CD4-positive, alpha-beta T cell treated with Interleukin-17A for 4 hours (primary cell): ENCODE measurements around the gene PACC1.
"Not testable (repeated sequence)": the region's sequence is repeated elsewhere in the genome, so short reads cannot be mapped to it uniquely, and the experiment has no call there.

ENCODE experiments used
- DNase-seq: peaks from one replicate; pipeline ENCODE4 v3.0.0-alpha.2; 2020; ENCODE audit warnings: mixed read lengths

PACC1 gene

DNA sequence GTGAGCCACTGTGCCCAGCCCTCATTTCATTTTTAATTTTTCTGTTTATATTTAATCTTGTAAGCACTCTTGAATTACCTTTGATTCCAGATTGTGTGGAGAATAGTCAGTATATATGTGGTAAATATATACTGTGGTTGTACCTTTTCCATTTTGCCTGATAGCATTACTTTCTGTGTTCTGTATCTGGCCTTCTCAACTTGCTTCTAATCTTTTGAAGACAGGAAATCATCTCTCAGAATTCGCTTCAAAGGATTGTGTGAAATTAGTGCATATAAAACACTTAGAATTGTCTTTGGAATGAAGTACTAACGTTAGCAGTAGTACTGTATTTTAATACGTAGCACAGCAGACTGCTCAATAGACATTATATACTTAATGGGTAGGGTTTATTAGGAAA lies 91.6 kb downstream of the PACC1 start:
- DNase-seq: no peak

DNA sequence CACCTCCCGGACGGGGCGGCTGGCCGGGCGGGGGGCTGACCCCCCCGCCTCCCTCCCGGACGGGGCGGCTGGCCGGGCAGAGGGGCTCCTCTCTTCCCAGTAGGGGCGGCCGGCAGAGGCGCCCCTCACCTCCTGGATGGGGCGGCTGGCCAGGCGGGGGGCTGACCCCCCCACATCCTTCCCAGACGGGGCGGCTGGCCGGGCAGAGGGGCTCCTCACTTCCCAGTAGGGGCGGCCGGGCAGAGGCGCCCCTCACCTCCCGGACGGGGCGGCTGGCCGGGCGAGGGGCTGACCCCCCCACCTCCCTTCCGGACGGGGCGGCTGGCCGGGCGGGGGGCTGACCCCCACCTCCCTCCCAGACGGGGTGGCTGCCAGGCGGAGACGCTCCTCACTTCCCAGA lies 93.7 kb downstream of the PACC1 start:
- DNase-seq: not testable (repeated sequence)

DNA sequence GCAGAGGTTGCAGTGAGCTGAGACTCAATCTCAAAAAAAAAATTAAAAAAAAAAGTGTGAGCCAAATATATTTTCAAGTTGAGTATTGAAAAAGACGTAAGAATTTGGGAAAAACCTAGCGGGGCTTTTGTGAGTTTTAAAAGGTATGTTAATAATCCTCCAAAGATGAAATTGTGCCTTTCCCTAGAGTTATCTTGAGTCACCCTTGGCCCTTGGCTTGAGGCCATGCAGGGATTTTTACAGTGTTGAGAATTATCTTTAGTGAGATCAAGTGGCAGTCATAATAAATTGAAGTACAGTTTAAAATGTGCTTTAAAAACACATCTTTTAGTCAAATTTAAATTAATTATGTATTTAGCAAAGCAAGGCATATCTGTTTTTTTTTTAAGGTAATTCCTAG lies 96.8 kb downstream of the PACC1 start:
- DNase-seq: no peak

DNA sequence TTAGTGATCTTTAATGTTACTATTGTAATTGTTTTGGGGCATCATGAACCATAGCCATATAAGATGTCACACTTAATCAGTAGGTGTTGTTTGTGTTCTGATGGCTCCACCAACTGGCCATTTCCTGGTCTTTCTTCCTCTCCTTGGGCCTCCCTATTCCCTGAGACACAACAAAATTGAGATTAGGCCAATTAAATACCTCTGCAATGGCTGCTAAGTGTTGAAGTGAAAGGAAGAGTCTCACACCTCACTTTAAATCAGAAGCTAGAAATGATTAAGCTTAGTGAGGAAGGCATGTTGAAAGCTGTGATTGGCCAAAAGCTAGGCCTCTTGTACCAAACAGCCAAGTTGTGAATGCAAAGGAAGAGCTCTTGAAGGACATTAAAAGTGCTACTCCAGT lies 98.8 kb downstream of the PACC1 start:
- DNase-seq: peak; percentile 15

DNA sequence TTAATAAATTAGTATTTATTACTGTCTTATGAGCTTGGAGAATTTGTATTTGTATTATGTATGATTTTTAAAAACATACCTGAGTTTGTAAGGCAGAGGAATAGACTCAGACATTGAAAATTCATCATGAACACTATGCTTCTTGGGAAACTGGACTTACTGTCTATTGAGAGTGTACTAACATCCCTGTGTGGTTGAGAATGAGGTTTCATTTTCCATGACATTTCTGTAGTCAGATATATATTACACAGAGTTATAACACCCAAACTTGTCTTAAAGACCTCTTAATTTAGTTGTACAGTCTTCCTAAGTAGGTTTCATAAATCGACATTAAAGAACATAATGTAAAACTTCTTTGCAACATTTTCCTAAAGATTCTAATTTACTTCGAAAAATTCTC lies 99.5 kb downstream of the PACC1 start:
- DNase-seq: no peak
